Measurements from ENCODE around the gene ULK4.
A peak's percentile ranks its signal among the peaks of the same experiment; 100 is the strongest.
"Not testable (repeated sequence)": the region's sequence is repeated elsewhere in the genome, so short reads cannot be mapped to it uniquely, and the experiment has no call there.

Gene ULK4

DNA sequence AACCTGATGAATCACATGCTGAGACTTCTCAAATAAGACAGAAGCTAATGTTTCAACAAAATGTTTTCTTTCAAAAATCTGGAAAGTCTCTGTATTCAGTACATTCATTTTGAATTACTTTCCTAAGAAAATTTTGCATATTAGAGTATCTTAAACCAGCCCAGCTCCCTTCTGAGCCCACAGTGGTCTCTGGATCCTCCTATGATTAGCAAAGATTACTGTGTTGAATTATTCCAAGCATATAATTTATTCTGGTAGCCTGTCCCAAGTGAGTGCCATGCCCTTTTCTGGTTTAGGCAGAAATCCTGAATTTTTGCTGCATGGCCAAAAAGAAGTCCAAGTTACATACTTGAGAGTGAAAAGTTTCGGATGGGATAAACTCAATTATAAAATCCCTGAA lies 483.6 kb downstream of the ULK4 start:
- DNase-seq: no peak

DNA sequence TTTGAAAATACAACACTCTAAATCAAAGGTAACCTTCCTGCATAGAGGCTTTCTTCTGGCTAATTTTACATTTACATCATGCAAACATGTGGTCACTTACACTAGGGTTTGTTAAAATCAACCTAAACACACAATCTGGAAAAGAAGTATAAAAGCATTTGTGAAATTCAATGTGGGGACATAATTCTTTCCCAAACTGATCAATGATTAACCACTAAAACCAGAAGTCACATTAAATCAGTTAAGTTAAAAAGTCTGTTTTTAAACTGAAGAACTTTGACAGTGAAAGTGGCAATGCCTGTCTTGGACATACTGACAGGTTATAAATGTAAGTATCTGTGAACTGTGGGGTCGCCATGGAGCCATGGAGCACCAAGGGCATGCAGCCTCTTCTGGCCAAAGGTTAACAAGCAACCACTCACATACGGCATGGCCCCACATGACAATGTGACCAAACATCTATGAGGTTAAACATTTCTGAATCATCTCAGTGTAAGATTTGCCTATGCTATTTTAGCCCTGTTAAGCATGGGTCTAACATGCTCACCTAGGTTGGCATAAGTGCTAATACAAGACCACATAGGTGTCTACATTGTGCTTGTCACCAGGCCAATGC lies 484.4 kb downstream of the ULK4 start:
- DNase-seq: no peak

- DNase-seq: no peak
These were observed 492.8 kb downstream of the ULK4 start for GRCh38 chr3:41469083-41469482.

- no peak for DNase-seq
These were observed 494.4 kb downstream of the ULK4 start for GRCh38 chr3:41467481-41467880.

DNA sequence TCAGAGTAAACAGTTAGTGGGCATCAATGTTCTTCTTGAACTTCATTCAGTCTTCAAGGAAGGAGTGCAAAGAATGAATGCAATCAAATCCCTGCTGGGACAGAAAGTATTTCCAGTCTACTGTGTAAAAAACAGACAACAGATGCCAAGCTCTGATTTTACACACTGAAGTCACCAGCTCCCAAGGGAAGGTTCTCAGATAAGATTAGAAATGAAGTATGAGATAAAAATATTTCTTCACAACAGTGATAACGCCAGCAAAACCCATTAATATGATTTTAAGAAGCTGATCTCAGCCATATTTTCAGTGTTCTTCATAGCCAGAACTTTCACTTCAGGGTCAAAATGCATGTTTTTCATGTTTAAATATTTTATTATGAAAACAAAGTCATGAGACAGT lies 497.0 kb downstream of the ULK4 start:
- DNase-seq: peak in 1 of 2 experiments; percentile 7

DNA sequence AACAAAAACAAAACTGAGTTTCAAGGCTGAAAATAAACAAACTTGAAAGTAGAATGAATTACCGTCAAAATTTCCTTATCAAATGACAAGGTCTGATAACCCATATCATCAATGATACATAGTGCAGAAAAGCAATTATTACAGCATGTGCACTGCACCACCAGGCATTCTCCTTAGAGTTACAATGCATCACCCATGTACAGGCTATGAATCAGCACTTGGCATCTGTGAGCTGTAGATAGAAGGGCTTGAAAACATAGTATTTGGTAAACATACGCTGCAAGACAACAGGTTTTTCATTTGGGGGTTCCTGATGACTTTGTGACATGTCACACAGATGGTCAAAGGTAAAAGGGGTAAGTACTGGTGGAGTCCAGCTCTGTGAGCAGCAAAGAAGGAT lies 497.5 kb downstream of the ULK4 start:
- DNase-seq: no peak

GRCh38 chr3:41462103-41462691 lies 499.7 kb downstream of the ULK4 start:
- no peak for DNase-seq

DNA sequence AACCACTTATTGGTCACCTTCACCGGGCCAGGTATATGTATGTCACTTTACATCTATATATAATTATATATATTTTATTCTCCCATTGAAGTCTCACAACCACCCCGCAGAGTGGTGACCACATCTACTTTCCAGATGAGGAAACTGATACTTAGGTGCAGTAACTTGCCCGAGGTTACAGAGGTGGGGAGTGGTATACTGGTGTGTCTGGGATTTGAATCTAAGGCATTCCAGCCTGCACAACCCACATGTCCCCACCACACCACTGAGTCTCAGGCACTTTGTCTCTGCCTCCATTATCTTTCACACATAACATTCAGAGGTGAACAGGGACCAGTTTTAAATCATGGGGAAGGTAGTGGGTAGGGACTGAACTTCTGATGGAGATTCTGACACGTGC lies 501.2 kb downstream of the ULK4 start:
- no peak for DNase-seq

DNA sequence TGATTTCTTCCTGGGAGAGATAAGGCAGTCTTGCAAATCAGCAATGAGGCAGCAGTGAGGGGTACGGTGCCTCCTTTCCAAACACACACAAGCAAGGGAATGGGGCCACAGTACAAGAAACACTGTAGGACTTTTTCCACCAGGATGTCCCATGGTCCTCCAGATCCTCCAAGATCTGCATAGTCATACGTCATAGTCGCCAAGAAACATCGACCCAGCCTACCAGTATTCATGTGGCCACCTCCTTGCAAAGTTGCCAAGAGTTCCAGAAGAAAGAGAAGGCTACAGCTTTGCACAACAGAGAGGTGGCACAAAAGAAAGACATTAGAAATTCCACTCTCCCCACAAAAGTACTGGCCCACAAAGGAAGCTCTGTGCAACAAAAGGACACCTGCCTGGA lies 504.7 kb downstream of the ULK4 start:
- no peak for DNase-seq

DNA sequence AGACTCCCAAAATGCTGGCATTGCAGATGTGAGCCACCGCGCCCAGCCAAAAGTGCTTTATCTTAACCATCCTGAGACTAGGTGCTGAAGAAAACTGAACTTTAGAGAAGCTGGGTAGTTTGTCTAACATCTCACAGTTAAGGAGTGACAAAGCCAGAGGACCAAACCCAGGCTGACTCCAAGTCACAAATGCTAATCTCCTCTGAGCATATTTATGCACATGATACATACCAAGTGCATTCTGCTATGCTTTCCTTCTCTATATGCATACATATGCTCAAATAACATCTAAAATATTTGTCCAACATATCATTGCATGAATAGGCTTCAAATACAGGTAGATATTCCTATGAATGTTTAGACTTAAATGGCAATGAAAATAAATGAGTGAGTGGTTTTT lies 505.7 kb downstream of the ULK4 start:
- DNase-seq: no peak

DNA sequence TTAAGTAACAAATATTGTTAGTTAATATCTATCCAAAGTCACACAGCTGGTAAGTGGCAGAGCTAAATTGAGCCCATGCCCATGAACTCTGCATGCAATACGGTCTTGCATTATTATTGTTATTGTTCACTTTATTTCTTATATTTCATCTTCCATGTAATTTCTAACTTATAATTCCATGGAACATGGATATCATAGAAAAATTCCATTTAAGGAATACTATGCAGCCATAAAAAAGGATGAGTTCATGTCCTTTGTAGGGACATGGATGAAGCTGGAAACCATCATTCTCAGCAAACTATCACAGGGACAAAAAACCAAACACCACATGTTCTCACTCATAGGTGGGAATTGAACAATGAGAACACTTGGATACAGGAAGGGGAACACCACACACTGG lies 508.3 kb downstream of the ULK4 start:
- DNase-seq: not testable (repeated sequence)

DNA sequence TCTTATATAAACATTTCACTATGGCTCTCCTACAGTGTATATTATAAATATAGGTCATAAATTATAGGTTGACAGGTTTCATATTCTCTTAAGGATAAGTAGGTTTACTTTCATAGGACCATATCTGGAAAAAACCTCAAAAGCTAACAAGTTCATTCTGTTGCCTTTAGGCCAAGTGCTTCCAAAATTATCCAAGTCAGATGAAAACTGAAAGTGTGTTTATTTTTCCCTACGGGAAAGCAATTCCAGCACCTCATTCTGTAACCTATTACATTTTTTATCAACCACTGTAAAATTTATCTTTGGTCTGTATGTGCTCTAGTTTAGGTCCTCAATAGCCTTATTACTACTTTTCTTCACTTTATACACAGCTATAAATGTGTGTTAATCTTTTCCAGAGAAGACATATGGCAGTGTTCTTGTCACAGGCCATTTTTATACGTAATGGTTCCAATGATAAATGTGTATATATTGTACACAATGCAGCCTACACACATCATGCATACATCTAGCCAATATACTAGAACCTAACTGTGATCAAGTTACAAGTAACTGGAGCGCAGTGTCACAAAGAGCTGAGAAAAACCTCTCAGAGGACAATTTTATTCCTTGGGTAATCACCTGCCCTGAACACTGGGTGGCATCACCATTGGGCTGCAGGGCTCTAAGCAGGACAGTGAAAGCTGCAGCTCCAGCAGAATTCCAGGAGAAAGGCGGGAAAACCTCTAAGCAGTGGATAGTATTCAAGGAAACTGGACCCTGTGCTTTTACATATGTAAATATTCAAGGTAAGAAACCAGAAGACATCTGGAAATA lies 511.3 kb downstream of the ULK4 start:
- peak; percentile 1 to 21 for DNase-seq

GRCh38 chr3:41448396-41448795 lies 513.5 kb downstream of the ULK4 start:
- no peak for DNase-seq

DNA sequence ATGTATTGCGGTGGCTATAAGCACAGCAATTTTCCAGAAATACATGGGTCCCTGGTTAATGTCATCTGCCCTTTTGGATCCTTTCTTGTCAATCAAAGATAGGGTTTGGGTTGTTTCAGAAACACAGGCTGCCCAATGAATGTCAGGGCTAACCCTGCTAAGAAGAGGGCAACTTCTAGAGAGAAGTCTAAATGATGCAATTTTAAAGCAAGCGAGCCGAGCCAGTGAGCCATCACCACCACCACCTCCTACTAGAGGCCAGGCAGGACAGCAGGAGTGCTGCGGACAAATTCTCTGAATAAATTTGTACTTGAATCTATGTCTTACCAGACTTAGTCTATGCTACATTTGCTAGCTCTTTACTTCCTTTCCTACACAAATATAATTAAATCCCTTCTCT lies 514.2 kb downstream of the ULK4 start:
- DNase-seq: no peak

- DNase-seq: not testable (repeated sequence)
These were observed 515.6 kb downstream of the ULK4 start for GRCh38 chr3:41446316-41446715.

DNA sequence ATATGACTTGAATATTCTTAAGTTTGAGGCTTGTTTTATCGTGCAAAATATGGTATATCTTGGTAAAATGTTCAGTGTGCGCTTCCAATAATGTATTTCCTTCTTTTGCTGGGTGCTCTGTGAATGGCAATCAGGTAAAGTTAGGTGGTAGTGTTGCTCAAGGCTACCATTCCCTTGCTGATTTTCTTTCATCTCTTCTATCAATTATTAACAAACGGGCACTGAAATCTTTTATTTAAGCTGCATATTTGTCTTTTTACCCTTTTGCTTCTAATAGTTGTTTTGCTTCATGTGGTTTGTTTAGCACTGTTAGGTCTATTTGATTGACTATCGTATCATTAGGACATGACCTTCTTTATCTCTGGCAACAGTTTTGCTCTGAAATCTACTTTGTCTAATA lies 520.3 kb downstream of the ULK4 start:
- DNase-seq: no peak

DNA sequence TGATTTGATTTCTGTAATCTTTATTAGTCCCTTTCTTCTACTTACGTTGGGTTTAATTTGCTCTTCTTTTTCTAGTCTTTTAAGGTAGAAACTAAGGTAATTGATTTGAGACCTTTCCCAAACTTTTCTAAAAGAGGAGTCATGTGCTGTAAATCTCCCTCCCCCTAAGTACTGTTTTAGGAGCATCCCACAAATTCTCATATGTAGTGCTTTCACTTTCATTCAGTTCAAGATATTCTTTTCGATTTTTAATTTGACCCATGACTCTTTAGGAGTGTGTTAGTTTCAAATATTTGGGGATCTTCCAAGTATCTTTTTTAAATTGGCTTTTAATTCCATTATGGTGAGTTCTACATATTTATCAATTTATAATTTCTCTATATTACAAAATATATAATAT lies 520.8 kb downstream of the ULK4 start:
- DNase-seq: no peak

- DNase-seq: no peak
These were observed 524.9 kb downstream of the ULK4 start for GRCh38 chr3:41436983-41437382.

DNA sequence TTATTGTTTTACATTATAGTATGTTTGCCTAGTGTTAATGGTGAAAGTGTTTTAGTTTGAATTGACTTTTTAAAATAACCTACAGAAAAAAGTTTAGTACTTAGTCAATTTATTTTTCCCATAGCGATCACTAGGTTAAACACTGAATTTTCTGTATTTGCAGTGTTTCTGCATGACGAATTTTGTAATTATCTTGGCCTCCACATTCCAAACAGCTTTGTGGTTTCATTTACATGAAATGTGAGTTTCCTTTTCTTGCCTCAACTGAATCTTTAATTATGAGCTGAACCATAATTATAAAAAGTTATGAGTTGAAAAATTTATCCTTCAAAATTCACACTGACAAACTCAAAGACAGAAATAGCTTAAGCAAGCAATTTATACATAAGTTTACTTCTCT lies 527.1 kb downstream of the ULK4 start:
- DNase-seq: no peak

- peak in 1 of 2 experiments; percentile 40 for DNase-seq
These were observed 530.5 kb downstream of the ULK4 start for GRCh38 chr3:41431386-41431785.

- no peak for DNase-seq
These were observed 531.0 kb downstream of the ULK4 start for GRCh38 chr3:41430886-41431285.

GRCh38 chr3:41430391-41430790 lies 531.5 kb downstream of the ULK4 start:
- no peak for DNase-seq

- DNase-seq: no peak
These were observed 535.4 kb downstream of the ULK4 start for GRCh38 chr3:41426485-41426884.

DNA sequence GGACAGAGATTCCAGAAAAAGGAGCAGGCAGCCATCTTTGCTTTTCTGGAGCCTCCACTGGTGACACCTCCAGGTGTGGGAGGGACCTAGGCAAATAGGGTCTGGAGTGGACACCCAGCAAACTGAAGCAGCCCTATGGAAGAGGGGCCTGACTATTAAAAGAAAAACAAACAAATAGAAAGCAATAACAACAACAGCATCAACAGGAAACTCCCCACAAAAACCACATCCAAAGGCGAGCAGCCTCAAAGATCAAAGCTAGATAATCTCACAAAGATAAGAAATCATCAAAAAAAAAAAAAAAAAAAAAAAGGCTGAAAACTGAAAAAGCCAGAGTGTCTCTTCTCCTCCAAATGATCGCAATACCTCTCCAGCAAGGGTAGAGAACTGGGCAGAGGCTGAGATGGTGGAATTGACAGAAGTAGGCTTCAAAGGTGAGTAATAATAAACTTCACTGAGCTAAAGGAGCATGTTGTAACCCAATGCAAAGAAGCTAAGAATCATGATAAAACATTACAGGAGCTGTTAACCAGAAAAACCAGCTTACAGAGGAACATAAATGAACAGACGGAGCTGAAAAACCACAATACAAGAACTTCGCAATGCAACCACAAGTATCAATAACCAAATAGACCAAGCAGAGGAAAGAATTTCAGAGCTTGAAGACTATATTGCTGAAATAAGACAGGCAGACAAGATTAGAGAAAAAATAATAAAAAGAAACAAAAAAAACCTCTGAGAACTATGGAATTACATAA lies 537.2 kb downstream of the ULK4 start:
- no peak for DNase-seq

Measured in NCI-H524 (cell line).